SK-N-SH treated with all-trans-retinoic acid at 6 μM for 48 hours (cell line): ENCODE data around the gene SIL1.

Source experiments
- CSDC2 ChIP-seq: fragments of 250-450 bp; sonication (Bioruptor Pico); IDR thresholded peaks from 2 replicates; pipeline ENCODE4 v1.5.0; 2020; ENCODE audit warnings: mild to moderate bottlenecking, moderate library complexity
- ISL1 ChIP-seq: fragments of 250-450 bp; sonication (Bioruptor Pico); IDR thresholded peaks from 2 replicates; pipeline ENCODE4 v2.1.2; 2022; ENCODE audit warnings: mild to moderate bottlenecking, moderate library complexity
- OSR1 ChIP-seq: fragments of 250-450 bp; sonication (Bioruptor Pico); IDR thresholded peaks from 2 replicates; pipeline ENCODE4 v1.8.0; 2022; ENCODE audit warnings: moderate library complexity, mild to moderate bottlenecking, inconsistent platforms
- PPARA ChIP-seq: fragments of 250-450 bp; sonication (Bioruptor Pico); IDR thresholded peaks from 2 replicates; pipeline ENCODE4 v1.5.0; 2020; ENCODE audit warnings: mild to moderate bottlenecking, borderline replicate concordance
- RARB ChIP-seq: fragments of 250-450 bp; sonication (Bioruptor Pico); IDR thresholded peaks from 2 replicates; pipeline ENCODE4 v1.8.0; 2021; ENCODE audit warnings: mild to moderate bottlenecking, moderate library complexity
- SNAI2 ChIP-seq: fragments of 250-450 bp; sonication (Bioruptor Pico); IDR thresholded peaks from 2 replicates; pipeline ENCODE4 v1.5.0; 2020; ENCODE audit warnings: mild to moderate bottlenecking, moderate library complexity
- TOX ChIP-seq: fragments of 250-450 bp; sonication (Bioruptor Pico); IDR thresholded peaks from 2 replicates; pipeline ENCODE4 v1.8.0; 2021; ENCODE audit warnings: mild to moderate bottlenecking, moderate library complexity, borderline replicate concordance
- ZFP3 ChIP-seq: fragments of 250-450 bp; sonication (Bioruptor Pico); IDR thresholded peaks from 2 replicates; pipeline ENCODE4 v1.5.0; 2020; ENCODE audit warnings: mild to moderate bottlenecking, moderate library complexity
- ZFP30 ChIP-seq: fragments of 450-650 bp; formaldehyde crosslinking; IDR thresholded peaks from 2 replicates; pipeline ENCODE4 v1.5.0; 2022; ENCODE audit warnings: mild to moderate bottlenecking, moderate library complexity
- ZNF8 ChIP-seq: fragments of 450-650 bp; formaldehyde crosslinking; IDR thresholded peaks from 2 replicates; pipeline ENCODE4 v1.5.0; 2020; ENCODE audit warnings: mild to moderate bottlenecking, moderate library complexity
- TF ChIP-seq, protein P1 (sequence below): fragments of 250-450 bp; sonication (Bioruptor Pico); IDR thresholded peaks from 2 replicates; pipeline ENCODE4 v1.5.1; 2021; ENCODE audit warnings: mild to moderate bottlenecking, moderate library complexity
- TF ChIP-seq, protein P2 (sequence below): fragments of 250-450 bp; sonication (Bioruptor Pico); IDR thresholded peaks from 2 replicates; pipeline ENCODE4 v1.8.0; 2020; ENCODE audit warnings: mild to moderate bottlenecking, moderate library complexity, borderline replicate concordance
- TF ChIP-seq, protein P3 (sequence below): fragments of 250-450 bp; sonication (Bioruptor Pico); IDR thresholded peaks from 2 replicates; pipeline ENCODE4 v1.5.0; 2020; ENCODE audit warnings: mild to moderate bottlenecking, moderate library complexity
- TF ChIP-seq, protein P4 (sequence below): fragments of 250-450 bp; sonication (Bioruptor Pico); IDR thresholded peaks from 2 replicates; pipeline ENCODE4 v1.5.1; 2020; ENCODE audit warnings: low read depth, mild to moderate bottlenecking, moderate library complexity

DNA sequence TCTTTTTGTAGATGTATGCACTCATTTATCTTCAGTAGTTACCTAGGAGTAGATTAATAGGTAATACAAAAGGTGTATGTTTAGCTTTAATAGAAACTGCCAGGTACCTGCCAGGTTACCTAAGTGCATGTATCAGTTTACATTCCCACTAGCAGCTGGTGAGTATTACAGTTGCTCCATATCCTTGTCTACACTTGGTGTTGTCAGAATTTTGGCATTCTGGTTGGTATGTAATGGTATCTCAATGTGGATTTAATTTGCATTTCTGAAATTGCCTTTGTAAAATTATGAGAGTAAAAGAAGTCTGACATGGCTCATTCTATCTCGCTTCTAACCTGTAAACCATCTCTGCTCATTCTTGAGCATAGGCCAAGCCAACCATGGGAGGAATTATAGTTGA, 38.3 kb upstream of the SIL1 start:
- TF ChIP-seq CSDC2 (no peak), ZNF8 (CRISPR knock-in tag) (no peak), ZFP3 (CRISPR knock-in tag) (no peak), ZFP30 (CRISPR knock-in tag) (no peak), RARB (CRISPR knock-in tag) (no peak), TOX (no peak), ISL1 (CRISPR knock-in tag) (no peak), SNAI2 (CRISPR knock-in tag) (no peak), OSR1 (no peak), PPARA (no peak)
- TF ChIP-seq, protein P1, sequence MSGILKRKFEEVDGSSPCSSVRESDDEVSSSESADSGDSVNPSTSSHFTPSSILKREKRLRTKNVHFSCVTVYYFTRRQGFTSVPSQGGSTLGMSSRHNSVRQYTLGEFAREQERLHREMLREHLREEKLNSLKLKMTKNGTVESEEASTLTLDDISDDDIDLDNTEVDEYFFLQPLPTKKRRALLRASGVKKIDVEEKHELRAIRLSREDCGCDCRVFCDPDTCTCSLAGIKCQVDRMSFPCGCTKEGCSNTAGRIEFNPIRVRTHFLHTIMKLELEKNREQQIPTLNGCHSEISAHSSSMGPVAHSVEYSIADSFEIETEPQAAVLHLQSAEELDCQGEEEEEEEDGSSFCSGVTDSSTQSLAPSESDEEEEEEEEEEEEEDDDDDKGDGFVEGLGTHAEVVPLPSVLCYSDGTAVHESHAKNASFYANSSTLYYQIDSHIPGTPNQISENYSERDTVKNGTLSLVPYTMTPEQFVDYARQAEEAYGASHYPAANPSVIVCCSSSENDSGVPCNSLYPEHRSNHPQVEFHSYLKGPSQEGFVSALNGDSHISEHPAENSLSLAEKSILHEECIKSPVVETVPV, result no peak
- TF ChIP-seq, protein P2, sequence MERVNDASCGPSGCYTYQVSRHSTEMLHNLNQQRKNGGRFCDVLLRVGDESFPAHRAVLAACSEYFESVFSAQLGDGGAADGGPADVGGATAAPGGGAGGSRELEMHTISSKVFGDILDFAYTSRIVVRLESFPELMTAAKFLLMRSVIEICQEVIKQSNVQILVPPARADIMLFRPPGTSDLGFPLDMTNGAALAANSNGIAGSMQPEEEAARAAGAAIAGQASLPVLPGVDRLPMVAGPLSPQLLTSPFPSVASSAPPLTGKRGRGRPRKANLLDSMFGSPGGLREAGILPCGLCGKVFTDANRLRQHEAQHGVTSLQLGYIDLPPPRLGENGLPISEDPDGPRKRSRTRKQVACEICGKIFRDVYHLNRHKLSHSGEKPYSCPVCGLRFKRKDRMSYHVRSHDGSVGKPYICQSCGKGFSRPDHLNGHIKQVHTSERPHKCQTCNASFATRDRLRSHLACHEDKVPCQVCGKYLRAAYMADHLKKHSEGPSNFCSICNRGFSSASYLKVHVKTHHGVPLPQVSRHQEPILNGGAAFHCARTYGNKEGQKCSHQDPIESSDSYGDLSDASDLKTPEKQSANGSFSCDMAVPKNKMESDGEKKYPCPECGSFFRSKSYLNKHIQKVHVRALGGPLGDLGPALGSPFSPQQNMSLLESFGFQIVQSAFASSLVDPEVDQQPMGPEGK (CRISPR knock-in tag), result no peak
- TF ChIP-seq, protein P3, sequence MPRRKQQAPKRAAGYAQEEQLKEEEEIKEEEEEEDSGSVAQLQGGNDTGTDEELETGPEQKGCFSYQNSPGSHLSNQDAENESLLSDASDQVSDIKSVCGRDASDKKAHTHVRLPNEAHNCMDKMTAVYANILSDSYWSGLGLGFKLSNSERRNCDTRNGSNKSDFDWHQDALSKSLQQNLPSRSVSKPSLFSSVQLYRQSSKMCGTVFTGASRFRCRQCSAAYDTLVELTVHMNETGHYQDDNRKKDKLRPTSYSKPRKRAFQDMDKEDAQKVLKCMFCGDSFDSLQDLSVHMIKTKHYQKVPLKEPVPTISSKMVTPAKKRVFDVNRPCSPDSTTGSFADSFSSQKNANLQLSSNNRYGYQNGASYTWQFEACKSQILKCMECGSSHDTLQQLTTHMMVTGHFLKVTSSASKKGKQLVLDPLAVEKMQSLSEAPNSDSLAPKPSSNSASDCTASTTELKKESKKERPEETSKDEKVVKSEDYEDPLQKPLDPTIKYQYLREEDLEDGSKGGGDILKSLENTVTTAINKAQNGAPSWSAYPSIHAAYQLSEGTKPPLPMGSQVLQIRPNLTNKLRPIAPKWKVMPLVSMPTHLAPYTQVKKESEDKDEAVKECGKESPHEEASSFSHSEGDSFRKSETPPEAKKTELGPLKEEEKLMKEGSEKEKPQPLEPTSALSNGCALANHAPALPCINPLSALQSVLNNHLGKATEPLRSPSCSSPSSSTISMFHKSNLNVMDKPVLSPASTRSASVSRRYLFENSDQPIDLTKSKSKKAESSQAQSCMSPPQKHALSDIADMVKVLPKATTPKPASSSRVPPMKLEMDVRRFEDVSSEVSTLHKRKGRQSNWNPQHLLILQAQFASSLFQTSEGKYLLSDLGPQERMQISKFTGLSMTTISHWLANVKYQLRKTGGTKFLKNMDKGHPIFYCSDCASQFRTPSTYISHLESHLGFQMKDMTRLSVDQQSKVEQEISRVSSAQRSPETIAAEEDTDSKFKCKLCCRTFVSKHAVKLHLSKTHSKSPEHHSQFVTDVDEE (CRISPR knock-in tag), result no peak
- TF ChIP-seq, protein P4, sequence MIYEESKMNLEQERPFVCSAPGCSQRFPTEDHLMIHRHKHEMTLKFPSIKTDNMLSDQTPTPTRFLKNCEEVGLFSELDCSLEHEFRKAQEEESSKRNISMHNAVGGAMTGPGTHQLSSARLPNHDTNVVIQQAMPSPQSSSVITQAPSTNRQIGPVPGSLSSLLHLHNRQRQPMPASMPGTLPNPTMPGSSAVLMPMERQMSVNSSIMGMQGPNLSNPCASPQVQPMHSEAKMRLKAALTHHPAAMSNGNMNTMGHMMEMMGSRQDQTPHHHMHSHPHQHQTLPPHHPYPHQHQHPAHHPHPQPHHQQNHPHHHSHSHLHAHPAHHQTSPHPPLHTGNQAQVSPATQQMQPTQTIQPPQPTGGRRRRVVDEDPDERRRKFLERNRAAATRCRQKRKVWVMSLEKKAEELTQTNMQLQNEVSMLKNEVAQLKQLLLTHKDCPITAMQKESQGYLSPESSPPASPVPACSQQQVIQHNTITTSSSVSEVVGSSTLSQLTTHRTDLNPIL (CRISPR knock-in tag), result no peak
